Left lung (tissue), 10 donors: ENCODE data around the gene COX10. TPM values are rescaled to one million over a fixed set of nuclear protein-coding genes. Genes with fewer than 3 reads are reported as not detected.
"Not testable (repeated sequence)": the region's sequence is repeated elsewhere in the genome, so short reads cannot be mapped to it uniquely, and the experiment has no call there.

Experiments
- ATAC-seq: fragments of 200-7000 bp; cut with Tn5 transposase; one replicate; pipeline ENCODE4 v1.9.1; 2020; ENCODE audit warnings: moderate library complexity
- DNase-seq, 4 donors: peaks; one replicate each; pipeline ENCODE4 v3.0.0-alpha.2; 2013 to 2020
- H3K27ac ChIP-seq, 2 donors: fragments of 200-600 bp; sonication (generic) in 1 of 2; one replicate each; pipeline versions ENCODE4 v1.5.0 to v1.8.0; 2020 to 2021
- H3K27me3 ChIP-seq, 2 donors: fragments of 200-600 bp; sonication (generic) in 1 of 2; one replicate each; pipeline versions ENCODE4 v1.5.0 to v1.8.0; 2020 to 2021
- H3K36me3 ChIP-seq, 2 donors: fragments of 200-600 bp; sonication (generic) in 1 of 2; one replicate each; pipeline versions ENCODE4 v1.5.0 to v1.8.0; 2020 to 2021
- H3K4me1 ChIP-seq, 2 donors: fragments of 200-600 bp; one replicate each; pipeline ENCODE4 v1.8.0; 2021
- H3K4me3 ChIP-seq, 2 donors: fragments of 200-600 bp; sonication (generic) in 1 of 2; one replicate each; pipeline versions ENCODE4 v1.5.0 to v1.8.0; 2020 to 2021; ENCODE audit warnings: mild to moderate bottlenecking in 1 of 2
- H3K9me3 ChIP-seq, 2 donors: fragments of 200-600 bp; sonication (generic) in 1 of 2; one replicate each; pipeline versions ENCODE4 v1.5.0 to v1.8.0; 2020 to 2021
- intact Hi-C, 2 donors: fragments of 100-400 bp; cut with DNase I; formaldehyde crosslinking; loops; one replicate each; pipeline versions ENCODE4 v1.11.2 to v1.14.2; 2022
- polyA plus RNA-seq, 6 donors: library from polyadenylated mRNA; unstranded; fragments of 120-200 nt; gene quantifications; one replicate each; pipeline ENCODE4 v1.2.1, GENCODE V29; 2013; ENCODE audit not compliant: insufficient read length in 6 of 6
- total RNA-seq, 2 donors: library from RNA; stranded (reverse); fragmentation: NEBNext Ultra II Directional; extraction: Animal tissue kit (Norgen Biotek cat#: 25700); gene quantifications; one replicate each; pipeline ENCODE4 v1.2.1, GENCODE V29; 2021
- TF ChIP-seq, protein P1 (sequence below), 2 donors: fragments of 200-600 bp; sonication (generic) in 1 of 2; IDR thresholded peaks; one replicate each; pipeline versions ENCODE4 v1.5.0 to v1.8.0; 2021; ENCODE audit warnings: antibody characterized with exemption in 2 of 2
- donor health status: DM: no; HTN: yes; CAD: no.
- donor health status: DM: no; HTN: no; CAD: no.

Gene COX10
- total and polyA plus RNA-seq, 8 donors, result 11.8 to 15.7 (median 12.4) TPM

DNA sequence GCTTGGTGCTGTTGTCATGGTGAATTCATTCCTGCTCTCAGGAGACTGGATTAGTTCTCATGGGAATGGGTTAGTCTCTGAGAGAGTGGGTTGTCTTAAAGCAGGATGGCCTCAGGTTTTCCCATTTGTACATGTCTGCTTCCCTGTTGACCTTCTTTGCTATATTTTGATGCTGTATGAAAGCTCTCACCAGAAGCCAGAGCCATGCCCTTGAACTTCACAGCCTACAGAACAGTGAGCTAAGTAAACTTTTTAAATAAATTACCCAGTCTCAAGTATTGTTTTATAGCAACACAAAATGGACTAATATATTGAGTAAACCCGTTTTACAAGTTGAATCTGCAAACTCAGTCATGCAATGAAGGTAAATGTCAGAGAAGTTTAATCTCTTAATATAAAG lies 100.6 kb downstream of the COX10 start:
- Histone ChIP-seq H3K9me3 (peaks cover 0 to 17% of the 10 kb centered on the region in 2 donors), H3K36me3 (no peaks in the 10 kb centered on the region), H3K4me3 (no peak overlapping the region), H3K27ac (no peak overlapping the region), H3K4me1 (no peaks in the 10 kb centered on the region), H3K27me3 (no peaks in the 10 kb centered on the region)
- DNase-seq (no peak), ATAC-seq (no peak)
- intact Hi-C loops, result no loop called here
- TF ChIP-seq, protein P1, sequence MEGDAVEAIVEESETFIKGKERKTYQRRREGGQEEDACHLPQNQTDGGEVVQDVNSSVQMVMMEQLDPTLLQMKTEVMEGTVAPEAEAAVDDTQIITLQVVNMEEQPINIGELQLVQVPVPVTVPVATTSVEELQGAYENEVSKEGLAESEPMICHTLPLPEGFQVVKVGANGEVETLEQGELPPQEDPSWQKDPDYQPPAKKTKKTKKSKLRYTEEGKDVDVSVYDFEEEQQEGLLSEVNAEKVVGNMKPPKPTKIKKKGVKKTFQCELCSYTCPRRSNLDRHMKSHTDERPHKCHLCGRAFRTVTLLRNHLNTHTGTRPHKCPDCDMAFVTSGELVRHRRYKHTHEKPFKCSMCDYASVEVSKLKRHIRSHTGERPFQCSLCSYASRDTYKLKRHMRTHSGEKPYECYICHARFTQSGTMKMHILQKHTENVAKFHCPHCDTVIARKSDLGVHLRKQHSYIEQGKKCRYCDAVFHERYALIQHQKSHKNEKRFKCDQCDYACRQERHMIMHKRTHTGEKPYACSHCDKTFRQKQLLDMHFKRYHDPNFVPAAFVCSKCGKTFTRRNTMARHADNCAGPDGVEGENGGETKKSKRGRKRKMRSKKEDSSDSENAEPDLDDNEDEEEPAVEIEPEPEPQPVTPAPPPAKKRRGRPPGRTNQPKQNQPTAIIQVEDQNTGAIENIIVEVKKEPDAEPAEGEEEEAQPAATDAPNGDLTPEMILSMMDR (IDR thresholded peaks at IDR 0.05), result no peak

DNA sequence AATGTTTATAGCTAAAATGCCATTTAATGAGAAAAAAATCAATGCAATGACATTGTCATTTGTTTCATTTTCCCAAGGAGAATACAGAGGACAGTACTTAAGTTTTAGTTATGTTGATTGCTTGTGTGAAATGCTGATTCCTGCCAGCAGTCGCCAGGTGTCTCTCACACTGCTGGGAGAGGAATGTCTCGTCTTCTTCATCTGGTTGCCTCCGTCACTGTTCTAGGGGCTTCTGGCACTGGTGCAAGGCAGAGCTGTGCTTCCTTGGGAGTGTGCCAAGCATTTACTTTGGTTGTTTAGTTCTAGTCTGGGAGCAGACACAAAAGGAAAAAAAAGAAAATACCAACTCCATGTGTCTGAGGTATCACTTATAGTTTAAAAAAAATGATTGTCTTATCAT lies 107.7 kb downstream of the COX10 start:
- H3K27ac ChIP-seq, ATAC-seq, H3K36me3 ChIP-seq: not testable (repeated sequence)

DNA sequence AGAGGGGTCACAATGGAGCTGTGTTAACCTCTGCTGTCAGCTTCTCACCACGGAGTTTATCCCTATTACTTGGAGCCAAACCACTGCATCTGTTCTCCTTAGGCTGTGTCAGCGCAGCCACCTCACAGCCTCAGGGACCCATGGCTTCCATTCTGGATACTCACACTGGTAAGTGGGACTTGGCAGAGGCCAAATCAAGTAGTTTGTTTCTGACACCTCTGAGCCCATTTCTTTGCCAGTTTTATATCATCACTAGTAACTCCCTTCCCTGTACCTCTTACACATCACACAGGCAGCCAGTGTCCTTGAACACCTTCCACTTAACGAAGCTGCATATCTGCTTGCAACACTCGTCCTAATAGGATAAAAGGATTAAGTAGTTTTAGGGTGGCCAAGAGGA lies 108.5 kb downstream of the COX10 start:
- H3K4me3 ChIP-seq, ATAC-seq, H3K9me3 ChIP-seq, H3K27ac ChIP-seq, H3K27me3 ChIP-seq, DNase-seq, H3K36me3 ChIP-seq, intact Hi-C loops, H3K4me1 ChIP-seq: not testable (repeated sequence)

More for the DNA sequence above, 107.7 kb downstream of the COX10 start:
- H3K9me3 ChIP-seq, H3K4me1 ChIP-seq, intact Hi-C loops, H3K4me3 ChIP-seq, H3K27me3 ChIP-seq: not testable (repeated sequence)
- peak in 2 of 4 donors; percentile 23 to 33 for DNase-seq

DNA sequence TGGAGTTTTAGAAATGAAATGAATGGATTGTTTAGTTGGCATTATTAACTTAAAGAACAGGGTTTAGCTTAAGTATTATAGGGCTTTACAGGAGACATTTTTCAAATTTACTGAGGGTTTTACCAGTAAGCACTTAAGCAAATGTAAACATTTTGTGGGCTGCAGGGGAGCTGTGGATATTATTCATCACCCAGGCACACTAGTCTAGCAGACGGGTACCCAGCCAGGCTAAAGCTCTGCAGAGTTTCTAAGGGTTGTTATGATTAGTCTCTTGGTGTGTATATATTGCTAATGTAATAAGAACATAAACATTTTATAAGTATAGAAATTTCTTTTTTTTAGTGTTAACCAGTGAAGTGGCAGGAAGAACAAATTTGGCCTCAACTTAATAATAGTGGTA lies 110.6 kb downstream of the COX10 start:
- ATAC-seq, DNase-seq, H3K27me3 ChIP-seq, intact Hi-C loops, H3K27ac ChIP-seq, H3K9me3 ChIP-seq, H3K36me3 ChIP-seq, H3K4me1 ChIP-seq, H3K4me3 ChIP-seq: not testable (repeated sequence)

DNA sequence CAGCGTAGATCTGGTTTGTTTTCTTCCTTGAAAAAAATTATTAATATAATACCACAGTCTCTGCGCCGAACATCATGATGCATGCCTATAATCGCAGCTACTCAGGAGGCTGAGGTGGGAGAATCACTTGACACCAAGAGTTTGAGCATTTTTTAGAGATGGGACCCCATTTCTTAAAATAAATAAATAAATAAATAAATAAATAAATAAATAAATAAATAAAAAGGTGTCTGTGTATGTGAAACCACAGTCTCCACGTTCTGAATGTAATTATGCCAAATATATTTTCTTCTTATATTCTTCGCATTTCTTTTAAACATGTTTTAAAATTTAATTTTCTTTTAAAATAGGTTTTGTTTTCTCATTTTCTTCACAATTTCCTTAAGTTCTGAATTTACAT lies 112.8 kb downstream of the COX10 start:
- H3K36me3 ChIP-seq, H3K9me3 ChIP-seq, H3K4me1 ChIP-seq, H3K4me3 ChIP-seq, ATAC-seq, H3K27me3 ChIP-seq, H3K27ac ChIP-seq, intact Hi-C loops, DNase-seq: not testable (repeated sequence)

DNA sequence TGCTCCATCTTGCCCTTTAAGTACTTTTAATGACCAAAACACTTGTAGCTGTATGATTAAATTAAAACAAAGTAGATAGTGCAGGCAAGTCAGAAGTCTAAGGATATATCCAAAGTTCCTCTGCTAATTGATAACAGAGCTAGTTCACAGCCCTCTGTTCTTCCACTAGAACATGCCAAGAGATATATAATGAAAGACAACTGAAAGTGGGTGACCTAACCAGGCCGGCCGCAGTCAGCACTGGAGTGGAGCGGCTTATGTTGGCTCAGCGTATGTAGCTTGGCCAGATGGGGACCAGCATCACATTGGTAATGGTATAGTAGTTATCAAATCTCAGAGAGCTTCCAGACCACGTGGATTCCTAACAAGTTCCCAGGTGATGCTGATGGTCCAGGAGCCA lies 115.2 kb downstream of the COX10 start:
- ATAC-seq, H3K4me1 ChIP-seq, DNase-seq, H3K9me3 ChIP-seq, H3K27ac ChIP-seq, H3K27me3 ChIP-seq, H3K4me3 ChIP-seq, intact Hi-C loops, H3K36me3 ChIP-seq: not testable (repeated sequence)

DNA sequence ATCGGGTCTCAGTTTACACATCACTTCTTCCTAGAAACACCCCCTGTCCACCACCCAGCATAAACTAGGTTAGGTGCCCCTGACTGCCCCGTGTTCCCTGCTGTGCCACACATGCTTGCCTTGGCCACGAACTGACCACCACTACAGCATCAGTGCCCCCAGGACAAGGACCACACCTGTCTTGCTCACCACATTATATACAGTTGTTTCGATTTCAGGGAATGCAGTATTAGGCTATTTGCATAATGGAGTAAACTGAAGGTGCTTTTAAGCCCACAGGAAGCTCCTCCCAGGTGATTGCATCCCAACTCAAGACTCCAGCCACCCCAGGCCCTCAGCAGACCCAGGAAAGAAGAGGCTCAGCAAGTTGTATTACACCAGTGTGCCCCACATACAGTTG lies 117.1 kb downstream of the COX10 start:
- ATAC-seq, H3K27me3 ChIP-seq, H3K9me3 ChIP-seq, H3K4me1 ChIP-seq, H3K4me3 ChIP-seq, H3K27ac ChIP-seq, intact Hi-C loops, H3K36me3 ChIP-seq, DNase-seq: not testable (repeated sequence)

DNA sequence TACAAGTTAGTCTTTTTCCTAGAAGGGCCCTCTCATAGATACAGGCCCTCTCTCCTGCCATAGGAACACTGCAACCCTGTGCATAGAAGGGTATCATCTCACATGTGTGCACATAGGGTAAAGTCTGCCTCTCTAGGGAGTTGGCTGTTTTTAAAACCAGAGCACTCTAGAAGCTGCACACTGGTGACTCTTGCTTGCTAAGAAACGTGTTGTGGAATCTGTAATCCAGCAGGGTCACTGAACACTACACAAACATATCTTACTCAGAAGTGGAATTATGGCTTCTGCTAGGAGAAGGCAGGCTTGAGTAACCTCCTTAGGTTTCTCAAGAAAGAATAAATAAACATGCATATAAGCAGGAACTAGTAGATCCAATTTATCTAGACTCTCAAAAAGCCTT lies 121.5 kb downstream of the COX10 start:
- H3K36me3 ChIP-seq, H3K27me3 ChIP-seq, H3K4me1 ChIP-seq, H3K9me3 ChIP-seq, DNase-seq, intact Hi-C loops, H3K4me3 ChIP-seq, H3K27ac ChIP-seq: not testable (repeated sequence)
- peak; percentile 55 for ATAC-seq

DNA sequence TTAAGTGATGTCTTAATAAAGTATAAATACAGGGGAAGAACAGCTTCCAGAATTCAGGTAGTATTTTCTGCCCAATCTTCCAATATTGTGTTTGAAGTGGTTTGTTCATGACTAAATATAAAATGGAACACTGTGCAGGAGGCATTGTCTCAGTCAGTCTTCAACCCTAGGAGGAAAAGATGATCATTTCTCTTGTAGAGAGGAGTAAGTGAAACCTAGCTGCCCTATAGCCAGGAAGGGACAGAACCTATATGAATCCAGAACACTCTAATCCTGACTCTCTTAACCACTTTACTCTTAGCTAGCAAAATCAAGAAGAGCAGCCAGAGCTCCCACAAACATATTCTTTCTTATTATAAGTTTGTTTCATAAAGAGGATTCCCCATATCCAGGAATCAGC lies 122.2 kb downstream of the COX10 start:
- H3K9me3 ChIP-seq, H3K4me1 ChIP-seq, H3K36me3 ChIP-seq, ATAC-seq, H3K27ac ChIP-seq, H3K4me3 ChIP-seq, intact Hi-C loops, H3K27me3 ChIP-seq, DNase-seq: not testable (repeated sequence)

DNA sequence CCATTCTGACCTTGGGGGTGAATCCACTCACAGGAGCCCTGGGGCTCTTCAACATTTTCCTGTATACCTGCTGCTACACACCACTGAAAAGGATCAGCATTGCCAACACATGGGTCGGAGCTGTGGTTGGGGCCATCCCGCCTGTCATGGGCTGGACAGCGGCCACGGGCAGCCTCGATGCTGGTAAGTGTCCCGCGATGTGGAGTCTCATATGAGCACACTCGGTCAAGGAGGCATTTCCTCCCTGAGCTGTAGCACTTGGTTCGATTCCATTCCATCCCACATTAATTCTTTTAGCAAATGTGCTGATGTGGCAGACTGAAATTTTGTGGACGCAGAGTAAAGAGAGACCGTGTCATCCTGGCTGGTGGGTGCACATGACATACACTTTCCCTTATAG lies 122.7 kb downstream of the COX10 start:
- H3K27me3 ChIP-seq, DNase-seq, intact Hi-C loops, H3K4me1 ChIP-seq, H3K4me3 ChIP-seq, H3K36me3 ChIP-seq, H3K9me3 ChIP-seq, ATAC-seq, H3K27ac ChIP-seq: not testable (repeated sequence)

DNA sequence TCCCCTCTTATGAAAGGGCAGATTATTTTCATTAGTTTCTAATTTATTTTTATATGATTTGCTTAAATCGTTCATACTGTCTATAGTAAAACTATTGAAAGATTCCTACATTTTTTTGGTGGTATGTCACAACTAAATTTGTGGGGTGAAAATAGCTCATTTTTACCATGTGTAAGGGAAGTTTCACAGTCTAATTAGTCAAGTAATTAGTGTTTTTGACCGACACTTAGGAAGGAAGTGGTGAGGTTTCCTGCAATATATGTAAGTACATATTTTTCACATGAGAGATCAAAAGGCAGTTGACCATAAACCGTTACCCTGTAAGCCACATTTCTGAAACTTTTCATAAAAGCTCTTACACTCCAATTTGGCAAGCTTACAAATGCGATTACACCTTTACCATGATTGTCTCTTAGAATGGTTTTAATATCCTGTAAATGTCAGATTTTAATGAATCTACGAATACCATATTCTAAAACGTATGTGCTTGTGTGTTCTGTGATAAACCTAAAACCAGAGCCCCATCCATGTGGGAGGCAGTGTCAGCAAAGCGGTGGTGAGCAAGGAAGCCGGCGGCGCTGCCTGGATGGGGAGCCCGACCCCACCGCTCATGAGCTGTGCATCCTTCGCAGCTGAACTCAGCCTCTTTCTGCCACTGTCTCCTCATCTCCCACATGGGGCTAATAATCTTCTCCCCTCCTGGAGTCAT lies 123.5 kb downstream of the COX10 start:
- intact Hi-C loops, H3K36me3 ChIP-seq, ATAC-seq, H3K4me3 ChIP-seq, H3K9me3 ChIP-seq, DNase-seq, H3K27me3 ChIP-seq, H3K27ac ChIP-seq: not testable (repeated sequence)
- H3K4me1 ChIP-seq, result peaks cover 7 to 11% of the 10 kb centered on the region in 2 donors
